ENCODE measurements around the gene ARHGAP26. TPM values are rescaled to one million over a fixed set of nuclear protein-coding genes. Genes with fewer than 3 reads are reported as not detected.

Gene ARHGAP26
- total and polyA plus RNA-seq, 2 of the 4 experiments (the other 2 are of a cell fraction), result 0.54 to 0.56 TPM

DNA sequence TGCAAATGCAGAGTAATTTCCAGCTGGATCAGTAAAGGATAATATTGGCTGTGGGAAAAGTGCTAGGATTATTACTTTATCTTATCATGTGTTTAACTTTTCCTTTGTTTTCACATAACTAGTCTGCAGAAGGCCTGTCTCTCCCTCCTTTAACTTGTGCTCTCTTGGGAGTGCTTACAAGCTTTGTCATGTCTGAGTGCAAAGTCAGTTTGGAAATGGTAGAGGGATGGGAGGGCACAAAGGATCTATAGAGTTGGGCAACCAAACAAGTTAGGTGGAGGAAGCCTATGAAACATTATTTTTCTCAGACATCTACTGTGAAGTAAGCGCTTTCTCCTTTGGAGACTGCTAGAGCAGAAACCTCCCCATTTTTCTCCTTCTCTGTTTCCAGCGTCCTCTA, 308.8 kb downstream of the ARHGAP26 start:
- no peak overlapping the region for H2AK9ac ChIP-seq (replicated peaks; ENCODE audit: low read depth, low read length, poor library complexity)
- WGBS, 2 experiments (ENCODE audit: extremely low coverage in 2 of 2, insufficient read length in 1 of 2), result no CpG with 5 or more reads among the region's 2 CpGs
- H2AFZ ChIP-seq (replicated peaks; ENCODE audit: low read length, poor library complexity), result no peak overlapping the region
- H3K23ac ChIP-seq (ENCODE audit: low read depth, low read length), result no peak overlapping the region
- dilution Hi-C loops (cut with HindIII; ENCODE audit: low sequenced_read_pairs, unreplicated experiment), result no loop called here
- H3K9ac ChIP-seq (ENCODE audit: low read depth, low read length), result no peak overlapping the region
- no peaks in the 10 kb centered on the region for H3K9me3 ChIP-seq (ENCODE audit: control insufficient read depth, insufficient read depth, low read length)
- no peak overlapping the region for H2BK120ac ChIP-seq (ENCODE audit: low read depth, low read length)
- H2BK20ac ChIP-seq (ENCODE audit: low read depth, low read length), result no peak overlapping the region
- in situ Hi-C loops (cut with MboI; ENCODE audit: low sequenced_read_pairs), result no loop called here
- POLR2A ChIA-PET (ENCODE audit: unreplicated experiment), result no interaction called here
- H3K14ac ChIP-seq (replicated peaks; ENCODE audit: low read depth, low read length), result no peak overlapping the region
- H3K79me1 ChIP-seq (ENCODE audit: low read depth in 1 of 2, low read length in 2 of 2), result no peaks in the 10 kb centered on the region
- no TSS peak for BruUV-seq (replicated peaks)
- no peak overlapping the region for H2BK5ac ChIP-seq (ENCODE audit: low read depth, low read length, poor library complexity, severe bottlenecking)
- intact Hi-C loops (cut with micrococcal nuclease), result no loop called here
- no peaks in the 10 kb centered on the region for H3K27me3 ChIP-seq (ENCODE audit: control insufficient read depth, insufficient read depth, low read length)
- CTCF ChIA-PET, result no interaction called here
- H2AK5ac ChIP-seq (ENCODE audit: low read depth, low read length), result 0 out of 2 replicates have a peak overlapping the region, but pooled peaks have one; percentile 47
- ATAC-seq (ENCODE audit: low read depth) (no peak), DNase-seq (no peak)
- H3K4me3 ChIP-seq (ENCODE audit: insufficient read depth, low read depth, low read length), result no peak overlapping the region
- no peak overlapping the region for H3K56ac ChIP-seq (ENCODE audit: extremely low read depth, insufficient read depth, low read length)
- no peaks in the 10 kb centered on the region for H3K36me3 ChIP-seq (ENCODE audit: control insufficient read depth, insufficient read depth, low read length)
- H3K4me2 ChIP-seq (ENCODE audit: low read depth, low read length), result no peak overlapping the region
- no peak overlapping the region for H3K27ac ChIP-seq (ENCODE audit: insufficient read depth, low read length)
- no peak for TF ChIP-seq POLR2A (IDR thresholded peaks at IDR 0.05; ENCODE audit: low read depth, low read length)
- TF ChIP-seq SMC3 (IDR thresholded peaks at IDR 0.05; ENCODE audit: low read depth, low read length), result no peak
- no peak for TF ChIP-seq FOS (IDR thresholded peaks at IDR 0.05; ENCODE audit: low read depth, low read length)
- TF ChIP-seq RCOR1 (IDR thresholded peaks at IDR 0.05; ENCODE audit: insufficient replicate concordance, low read length), result no peak
- no peak overlapping the region for H3K18ac ChIP-seq (ENCODE audit: low read depth, low read length)
- H3K4ac ChIP-seq (ENCODE audit: low read depth, low read length), result no peak overlapping the region
- peaks cover 6% of the 10 kb centered on the region for H3K4me1 ChIP-seq (ENCODE audit: control insufficient read depth, insufficient read depth, low read length)
- no peak overlapping the region for H4K8ac ChIP-seq (ENCODE audit: low read depth in 2 of 2, low read length in 2 of 2)
- no peak overlapping the region for H4K91ac ChIP-seq (ENCODE audit: insufficient read depth, low read depth, low read length)
- 0 out of 3 replicates have a peak overlapping the region, but pooled peaks have one; percentile 32 for H2BK15ac ChIP-seq (ENCODE audit: low read depth, low read length)
- H4K5ac ChIP-seq (ENCODE audit: low read depth, low read length), result no peak overlapping the region
- H4K20me1 ChIP-seq (ENCODE audit: insufficient read depth, low read length), result no peaks in the 10 kb centered on the region
- H3K9me1 ChIP-seq (ENCODE audit: insufficient read depth, low read length), result 0 out of 2 replicates have a peak, but pooled peaks cover 3% of the 10 kb centered on the region
